Adrenal gland (tissue), 5 donors: ENCODE data around the gene SAFB2.

Experiments used
- POLR2A ChIP-seq, 2 donors: fragments of 450-650 bp; IDR thresholded peaks; one replicate each; pipeline ENCODE4 v1.6.1; 2017; ENCODE audit warnings: antibody characterized with exemption in 2 of 2, mild to moderate bottlenecking in 2 of 2, moderate library complexity in 1 of 2
- TF ChIP-seq, protein P1 (sequence below), 6 experiments: fragments of 450-650 bp in 4 of 6; fragments of 200-600 bp in 2 of 6; sonication (generic) in 1 of 6; IDR thresholded peaks; 1 replicate in 5 of 6; 2 replicates in 1 of 6; pipeline versions ENCODE4 v1.5.1 to v1.8.0; 2016 to 2021; ENCODE audit warnings: antibody characterized with exemption in 6 of 6, mild to moderate bottlenecking in 2 of 6, moderate library complexity in 1 of 6
- donor health status: DM: no; HTN: no; CAD: no.

DNA sequence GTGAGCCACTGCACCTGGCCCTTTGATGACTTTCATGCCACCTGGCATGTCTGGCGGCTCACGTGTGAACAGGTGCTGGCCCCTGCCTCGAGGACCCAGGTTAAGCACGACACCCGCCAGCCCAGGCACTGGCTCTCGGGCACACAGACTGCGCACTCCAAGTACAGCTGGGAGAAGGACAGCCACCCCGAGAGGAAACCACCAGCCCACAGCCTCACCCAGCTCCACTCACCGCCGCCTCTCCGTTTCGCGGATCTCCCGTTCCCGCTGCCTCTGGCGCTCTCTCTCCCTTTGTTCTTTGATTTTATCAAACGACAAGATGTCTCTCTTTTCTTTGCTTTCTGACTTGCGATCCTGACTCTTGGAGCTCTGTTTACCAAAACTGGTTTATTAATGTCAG, 27.4 kb downstream of the SAFB2 start:
- TF ChIP-seq, protein P1, sequence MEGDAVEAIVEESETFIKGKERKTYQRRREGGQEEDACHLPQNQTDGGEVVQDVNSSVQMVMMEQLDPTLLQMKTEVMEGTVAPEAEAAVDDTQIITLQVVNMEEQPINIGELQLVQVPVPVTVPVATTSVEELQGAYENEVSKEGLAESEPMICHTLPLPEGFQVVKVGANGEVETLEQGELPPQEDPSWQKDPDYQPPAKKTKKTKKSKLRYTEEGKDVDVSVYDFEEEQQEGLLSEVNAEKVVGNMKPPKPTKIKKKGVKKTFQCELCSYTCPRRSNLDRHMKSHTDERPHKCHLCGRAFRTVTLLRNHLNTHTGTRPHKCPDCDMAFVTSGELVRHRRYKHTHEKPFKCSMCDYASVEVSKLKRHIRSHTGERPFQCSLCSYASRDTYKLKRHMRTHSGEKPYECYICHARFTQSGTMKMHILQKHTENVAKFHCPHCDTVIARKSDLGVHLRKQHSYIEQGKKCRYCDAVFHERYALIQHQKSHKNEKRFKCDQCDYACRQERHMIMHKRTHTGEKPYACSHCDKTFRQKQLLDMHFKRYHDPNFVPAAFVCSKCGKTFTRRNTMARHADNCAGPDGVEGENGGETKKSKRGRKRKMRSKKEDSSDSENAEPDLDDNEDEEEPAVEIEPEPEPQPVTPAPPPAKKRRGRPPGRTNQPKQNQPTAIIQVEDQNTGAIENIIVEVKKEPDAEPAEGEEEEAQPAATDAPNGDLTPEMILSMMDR (IDR thresholded peaks at IDR 0.05) = no peak
- TF ChIP-seq POLR2A (IDR thresholded peaks at IDR 0.05) = no peak
